DOHH2 (cell line): Measurements from ENCODE around the gene PPP3CA.

Experiments
- CTCF ChIP-seq: fragments of 200-600 bp; sonication (generic); IDR thresholded peaks from one replicate; pipeline ENCODE4 v1.5.1; 2014; ENCODE audit warnings: antibody characterized with exemption, mild to moderate bottlenecking, low read depth, low read length; ENCODE audit not compliant: poor library complexity, severe bottlenecking
- EZH2phosphoT487 ChIP-seq: fragments of 200-600 bp; sonication (generic); IDR thresholded peaks from 2 replicates; pipeline ENCODE4 v1.6.1; 2017; ENCODE audit warnings: borderline replicate concordance, mild to moderate bottlenecking, antibody characterized with exemption, low read length, moderate library complexity, mixed read lengths

- TF ChIP-seq CTCF (no peak), EZH2phosphoT487 (no peak)
Observed at GRCh38 chr4:101229116-101229515, 118.2 kb downstream of the PPP3CA start.
